ENCODE measurements around the gene GTF3C4. TPM values are rescaled to one million over a fixed set of nuclear protein-coding genes. Genes with fewer than 3 reads are reported as not detected.
A peak's percentile ranks its signal among the peaks of the same experiment; 100 is the strongest.

The GTF3C4 gene
- total and polyA plus RNA-seq, 2 experiments from 2014 or later, result 9.5 to 39.6 TPM

- no peak overlapping the region for H3K4me2 ChIP-seq
- H3K9me2 ChIP-seq (ENCODE audit: insufficient read depth), result no peaks in the 10 kb centered on the region
- H3F3A ChIP-seq (replicated peaks; ENCODE audit: low read depth), result 0 out of 2 replicates have a peak, but pooled peaks cover 5% of the 10 kb centered on the region
- H3K4me3 ChIP-seq, result no peak overlapping the region
- Mint-ChIP-seq H3K27ac (0 out of 2 replicates have a peak overlapping the region, but pooled peaks have one; percentile 20), H3K9me3 (no peaks in the 10 kb centered on the region), H3K27me3 (ENCODE audit: insufficient read depth, low read depth, poor library complexity) (peaks cover 2% of the 10 kb centered on the region), H3K36me3 (ENCODE audit: low read depth) (peaks cover 28% of the 10 kb centered on the region), H3K4me3 (no peak overlapping the region), H3K4me1 (peaks cover 10% of the 10 kb centered on the region; the same call in 2 of the 3 replicates)
- no peaks in the 10 kb centered on the region for H3K79me2 ChIP-seq (replicated peaks; ENCODE audit: insufficient read depth)
- no peaks in the 10 kb centered on the region; the same call in none of the 2 replicates for H4K20me1 ChIP-seq (replicated peaks; ENCODE audit: insufficient read depth)
- H3K36me3 ChIP-seq (ENCODE audit: insufficient read depth), result 0 out of 2 replicates have a peak, but pooled peaks cover 15% of the 10 kb centered on the region
- DNase-seq (ENCODE audit: low spot score) (no peak), ATAC-seq (no peak)
- 0 out of 2 replicates have a peak overlapping the region, but pooled peaks have one; percentile 39 for H3K27ac ChIP-seq (ENCODE audit: low read depth)
- H2AFZ ChIP-seq, result no peak overlapping the region
- TF ChIP-seq CTCF (conservative IDR thresholded peaks at IDR 0.05; ENCODE audit: low read depth in 2 of 2), result no peak
- TF ChIP-seq, protein P1, sequence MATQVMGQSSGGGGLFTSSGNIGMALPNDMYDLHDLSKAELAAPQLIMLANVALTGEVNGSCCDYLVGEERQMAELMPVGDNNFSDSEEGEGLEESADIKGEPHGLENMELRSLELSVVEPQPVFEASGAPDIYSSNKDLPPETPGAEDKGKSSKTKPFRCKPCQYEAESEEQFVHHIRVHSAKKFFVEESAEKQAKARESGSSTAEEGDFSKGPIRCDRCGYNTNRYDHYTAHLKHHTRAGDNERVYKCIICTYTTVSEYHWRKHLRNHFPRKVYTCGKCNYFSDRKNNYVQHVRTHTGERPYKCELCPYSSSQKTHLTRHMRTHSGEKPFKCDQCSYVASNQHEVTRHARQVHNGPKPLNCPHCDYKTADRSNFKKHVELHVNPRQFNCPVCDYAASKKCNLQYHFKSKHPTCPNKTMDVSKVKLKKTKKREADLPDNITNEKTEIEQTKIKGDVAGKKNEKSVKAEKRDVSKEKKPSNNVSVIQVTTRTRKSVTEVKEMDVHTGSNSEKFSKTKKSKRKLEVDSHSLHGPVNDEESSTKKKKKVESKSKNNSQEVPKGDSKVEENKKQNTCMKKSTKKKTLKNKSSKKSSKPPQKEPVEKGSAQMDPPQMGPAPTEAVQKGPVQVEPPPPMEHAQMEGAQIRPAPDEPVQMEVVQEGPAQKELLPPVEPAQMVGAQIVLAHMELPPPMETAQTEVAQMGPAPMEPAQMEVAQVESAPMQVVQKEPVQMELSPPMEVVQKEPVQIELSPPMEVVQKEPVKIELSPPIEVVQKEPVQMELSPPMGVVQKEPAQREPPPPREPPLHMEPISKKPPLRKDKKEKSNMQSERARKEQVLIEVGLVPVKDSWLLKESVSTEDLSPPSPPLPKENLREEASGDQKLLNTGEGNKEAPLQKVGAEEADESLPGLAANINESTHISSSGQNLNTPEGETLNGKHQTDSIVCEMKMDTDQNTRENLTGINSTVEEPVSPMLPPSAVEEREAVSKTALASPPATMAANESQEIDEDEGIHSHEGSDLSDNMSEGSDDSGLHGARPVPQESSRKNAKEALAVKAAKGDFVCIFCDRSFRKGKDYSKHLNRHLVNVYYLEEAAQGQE (IDR thresholded peaks at IDR 0.05; ENCODE audit: unreplicated experiment), result no peak
- no peak for TF ChIP-seq STAT1 (IDR thresholded peaks at IDR 0.05; ENCODE audit: unreplicated experiment)
- TF ChIP-seq POLR2AphosphoS5 (IDR thresholded peaks at IDR 0.05; ENCODE audit: low read depth), result no peak
- TF ChIP-seq EZH2 (IDR thresholded peaks at IDR 0.05; ENCODE audit: low read depth, unreplicated experiment), result no peak
- TF ChIP-seq EZH2phosphoT487 (IDR thresholded peaks at IDR 0.05; ENCODE audit: unreplicated experiment), result no peak
- no peak for TF ChIP-seq CREB1 (CRISPR knock-in tag; IDR thresholded peaks at IDR 0.05; ENCODE audit: low read depth)
- no peak for TF ChIP-seq NANOG (IDR thresholded peaks at IDR 0.05; ENCODE audit: borderline replicate concordance)
- no peak for TF ChIP-seq ETS1 (IDR thresholded peaks at IDR 0.05)
- no peak for TF ChIP-seq ZNF331 (CRISPR knock-in tag; IDR thresholded peaks at IDR 0.05; ENCODE audit: low read depth)
- no peaks in the 10 kb centered on the region for H3K27me3 ChIP-seq (ENCODE audit: insufficient read depth)
- H3K4me1 ChIP-seq (ENCODE audit: insufficient read depth), result peaks cover 2% of the 10 kb centered on the region; the same call in 1 of the 2 replicates
Observed at GRCh38 chr9:132622159-132622558, 48.1 kb upstream of the GTF3C4 start.

Measured in GM23338 (cell line).